HEK293 (cell line): ENCODE data around the gene C3orf20.

Experiments used
- BCL6B ChIP-seq: fragments of 450-650 bp; formaldehyde crosslinking; IDR thresholded peaks from 2 replicates; pipeline ENCODE4 v1.5.1; 2017; ENCODE audit warnings: missing biosample characterization, missing genetic modification characterization
- EGR2 ChIP-seq: fragments of 450-650 bp; formaldehyde crosslinking; IDR thresholded peaks from 2 replicates; pipeline ENCODE4 v1.5.1; 2016; ENCODE audit warnings: low read depth, missing biosample characterization, missing genetic modification characterization
- GLI2 ChIP-seq: fragments of 450-650 bp; formaldehyde crosslinking; IDR thresholded peaks from 2 replicates; pipeline ENCODE4; 2017; ENCODE audit warnings: missing biosample characterization, missing genetic modification characterization, low read depth, borderline replicate concordance
- GLIS1 ChIP-seq: fragments of 450-650 bp; formaldehyde crosslinking; IDR thresholded peaks from 2 replicates; pipeline ENCODE4 v1.5.1; 2016; ENCODE audit warnings: missing biosample characterization, missing genetic modification characterization
- GLIS2 ChIP-seq: fragments of 450-650 bp; formaldehyde crosslinking; IDR thresholded peaks from 2 replicates; pipeline ENCODE4 v1.5.1; 2016; ENCODE audit warnings: missing biosample characterization, missing genetic modification characterization
- KLF1 ChIP-seq: fragments of 450-650 bp; formaldehyde crosslinking; IDR thresholded peaks from 2 replicates; pipeline ENCODE4 v1.5.1; 2016; ENCODE audit warnings: missing biosample characterization, missing genetic modification characterization
- KLF7 ChIP-seq: fragments of 450-650 bp; formaldehyde crosslinking; IDR thresholded peaks from 2 replicates; pipeline ENCODE4 v1.5.1; 2016; ENCODE audit warnings: missing biosample characterization, missing genetic modification characterization, borderline replicate concordance
- MYNN ChIP-seq: fragments of 450-650 bp; formaldehyde crosslinking; IDR thresholded peaks from 2 replicates; pipeline ENCODE4 v1.5.1; 2016; ENCODE audit warnings: missing biosample characterization, missing genetic modification characterization, borderline replicate concordance
- RBAK ChIP-seq: fragments of 450-650 bp; formaldehyde crosslinking; IDR thresholded peaks from 2 replicates; pipeline ENCODE4 v1.5.1; 2016; ENCODE audit warnings: missing biosample characterization, missing genetic modification characterization
- WT1 ChIP-seq: fragments of 450-650 bp; formaldehyde crosslinking; IDR thresholded peaks from 2 replicates; pipeline ENCODE4 v1.5.1; 2016; ENCODE audit warnings: missing biosample characterization, missing genetic modification characterization
- ZBTB26 ChIP-seq: fragments of 450-650 bp; formaldehyde crosslinking; optimal IDR thresholded peaks from 2 replicates; pipeline ENCODE3; 2016; ENCODE audit warnings: missing biosample characterization, mild to moderate bottlenecking, missing genetic modification characterization
- ZNF10 ChIP-seq: fragments of 450-650 bp; formaldehyde crosslinking; IDR thresholded peaks from 2 replicates; pipeline ENCODE4 v1.5.1; 2017; ENCODE audit warnings: missing biosample characterization, missing genetic modification characterization
- ZNF19 ChIP-seq: fragments of 450-650 bp; formaldehyde crosslinking; IDR thresholded peaks from 2 replicates; pipeline ENCODE4; 2016; ENCODE audit warnings: missing biosample characterization, missing genetic modification characterization, low read depth
- ZNF23 ChIP-seq: fragments of 450-650 bp; formaldehyde crosslinking; IDR thresholded peaks from 2 replicates; pipeline ENCODE4 v1.5.1; 2016; ENCODE audit warnings: missing biosample characterization, missing genetic modification characterization, borderline replicate concordance
- ZNF292 ChIP-seq: fragments of 450-650 bp; formaldehyde crosslinking; IDR thresholded peaks from 2 replicates; pipeline ENCODE4 v1.5.1; 2016; ENCODE audit warnings: low read depth, missing biosample characterization, missing genetic modification characterization, borderline replicate concordance
- ZNF350 ChIP-seq: fragments of 450-650 bp; formaldehyde crosslinking; IDR thresholded peaks from 2 replicates; pipeline ENCODE4 v1.5.0; 2017; ENCODE audit warnings: missing biosample characterization, mild to moderate bottlenecking, missing genetic modification characterization
- ZNF366 ChIP-seq: fragments of 450-650 bp; formaldehyde crosslinking; conservative IDR thresholded peaks from 2 replicates; pipeline ENCODE4 v1.5.1; 2016; ENCODE audit warnings: missing biosample characterization, missing genetic modification characterization
- ZNF37A ChIP-seq: fragments of 450-650 bp; IDR thresholded peaks from 2 replicates; pipeline ENCODE4 v1.5.1; 2018; ENCODE audit warnings: missing biosample characterization, missing genetic modification characterization
- ZNF416 ChIP-seq: fragments of 450-650 bp; formaldehyde crosslinking; IDR thresholded peaks from 2 replicates; pipeline ENCODE4 v1.5.1; 2016; ENCODE audit warnings: missing biosample characterization, missing genetic modification characterization
- ZNF48 ChIP-seq: fragments of 450-650 bp; formaldehyde crosslinking; IDR thresholded peaks from 2 replicates; pipeline ENCODE4 v1.5.1; 2016; ENCODE audit warnings: missing biosample characterization, missing genetic modification characterization
- ZNF521 ChIP-seq: fragments of 450-650 bp; formaldehyde crosslinking; IDR thresholded peaks from 2 replicates; pipeline ENCODE4 v1.5.1; 2017; ENCODE audit warnings: missing biosample characterization, mild to moderate bottlenecking, missing genetic modification characterization
- ZNF623 ChIP-seq: fragments of 450-650 bp; formaldehyde crosslinking; IDR thresholded peaks from 2 replicates; pipeline ENCODE4 v1.5.1; 2016; ENCODE audit warnings: missing biosample characterization, missing genetic modification characterization
- ZNF626 ChIP-seq: fragments of 450-650 bp; sonication (Bioruptor Pico); formaldehyde crosslinking; IDR thresholded peaks from 2 replicates; pipeline ENCODE4 v1.5.1; 2018; ENCODE audit warnings: missing biosample characterization, missing genetic modification characterization, inconsistent platforms
- ZNF660 ChIP-seq: fragments of 450-650 bp; IDR thresholded peaks from 2 replicates; pipeline ENCODE4 v1.5.1; 2018; ENCODE audit warnings: missing biosample characterization, mild to moderate bottlenecking, missing genetic modification characterization
- ZNF76 ChIP-seq: fragments of 450-650 bp; formaldehyde crosslinking; IDR thresholded peaks from 2 replicates; pipeline ENCODE4; 2016; ENCODE audit warnings: low read depth, missing biosample characterization, missing genetic modification characterization, borderline replicate concordance
- ZNF792 ChIP-seq: fragments of 450-650 bp; formaldehyde crosslinking; IDR thresholded peaks from 2 replicates; pipeline ENCODE4 v1.5.1; 2016; ENCODE audit warnings: missing biosample characterization, missing genetic modification characterization
- ZSCAN23 ChIP-seq: fragments of 450-650 bp; formaldehyde crosslinking; IDR thresholded peaks from 2 replicates; pipeline ENCODE4 v1.5.1; 2016; ENCODE audit warnings: missing biosample characterization, missing genetic modification characterization
- ZSCAN30 ChIP-seq: fragments of 450-650 bp; IDR thresholded peaks from 2 replicates; pipeline ENCODE4 v1.5.1; 2018; ENCODE audit warnings: missing biosample characterization, mild to moderate bottlenecking, missing genetic modification characterization, moderate library complexity
- TF ChIP-seq, protein P1 (sequence below): fragments of 450-650 bp; formaldehyde crosslinking; IDR thresholded peaks from 2 replicates; pipeline ENCODE4 v1.5.1; 2017; ENCODE audit warnings: missing biosample characterization, missing genetic modification characterization
- TF ChIP-seq, protein P2 (sequence below): sonication (generic); formaldehyde crosslinking; IDR thresholded peaks from 2 replicates; pipeline ENCODE4 v1.8.1; 2022; ENCODE audit warnings: mild to moderate bottlenecking, moderate library complexity, missing genetic modification reagents
- TF ChIP-seq, protein P3 (sequence below): fragments of 450-650 bp; formaldehyde crosslinking; IDR thresholded peaks from 2 replicates; pipeline ENCODE4 v1.5.1; 2016; ENCODE audit warnings: missing biosample characterization, missing genetic modification characterization, low read depth
- TF ChIP-seq, protein P4 (sequence below): fragments of 450-650 bp; IDR thresholded peaks from 2 replicates; pipeline ENCODE4 v1.5.1; 2018; ENCODE audit warnings: missing biosample characterization, missing genetic modification characterization

The C3orf20 gene

GRCh38 chr3:14651440-14652251, 23.3 kb upstream of the C3orf20 start, which contains the start of gene CCDC174 (continued):
- TF ChIP-seq BCL6B (tag by site-specific recombination) = no peak
- TF ChIP-seq ZNF660 (tag by site-specific recombination) = peak; percentile 57; the same call in 1 of the 2 replicates
- TF ChIP-seq ZNF19 (tag by site-specific recombination) = no peak
- TF ChIP-seq GLI2 = no peak
- no peak for TF ChIP-seq WT1
- no peak for TF ChIP-seq ZNF416 (tag by site-specific recombination)
- TF ChIP-seq, protein P1, sequence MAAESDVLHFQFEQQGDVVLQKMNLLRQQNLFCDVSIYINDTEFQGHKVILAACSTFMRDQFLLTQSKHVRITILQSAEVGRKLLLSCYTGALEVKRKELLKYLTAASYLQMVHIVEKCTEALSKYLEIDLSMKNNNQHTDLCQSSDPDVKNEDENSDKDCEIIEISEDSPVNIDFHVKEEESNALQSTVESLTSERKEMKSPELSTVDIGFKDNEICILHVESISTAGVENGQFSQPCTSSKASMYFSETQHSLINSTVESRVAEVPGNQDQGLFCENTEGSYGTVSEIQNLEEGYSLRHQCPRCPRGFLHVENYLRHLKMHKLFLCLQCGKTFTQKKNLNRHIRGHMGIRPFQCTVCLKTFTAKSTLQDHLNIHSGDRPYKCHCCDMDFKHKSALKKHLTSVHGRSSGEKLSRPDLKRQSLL = peak; percentile 50; the same call in 1 of the 2 replicates
- TF ChIP-seq ZNF792 (tag by site-specific recombination) = no peak
- no peak for TF ChIP-seq ZNF23
- TF ChIP-seq ZNF76 (tag by site-specific recombination) = peak; percentile 98
- TF ChIP-seq ZNF10 = peak; percentile 55; the same call in 1 of the 2 replicates
- TF ChIP-seq, protein P2, sequence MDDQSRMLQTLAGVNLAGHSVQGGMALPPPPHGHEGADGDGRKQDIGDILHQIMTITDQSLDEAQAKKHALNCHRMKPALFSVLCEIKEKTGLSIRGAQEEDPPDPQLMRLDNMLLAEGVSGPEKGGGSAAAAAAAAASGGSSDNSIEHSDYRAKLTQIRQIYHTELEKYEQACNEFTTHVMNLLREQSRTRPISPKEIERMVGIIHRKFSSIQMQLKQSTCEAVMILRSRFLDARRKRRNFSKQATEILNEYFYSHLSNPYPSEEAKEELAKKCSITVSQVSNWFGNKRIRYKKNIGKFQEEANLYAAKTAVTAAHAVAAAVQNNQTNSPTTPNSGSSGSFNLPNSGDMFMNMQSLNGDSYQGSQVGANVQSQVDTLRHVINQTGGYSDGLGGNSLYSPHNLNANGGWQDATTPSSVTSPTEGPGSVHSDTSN (CRISPR knock-in tag) = peak; percentile 44; the same call in 1 of the 2 replicates
- TF ChIP-seq, protein P3, sequence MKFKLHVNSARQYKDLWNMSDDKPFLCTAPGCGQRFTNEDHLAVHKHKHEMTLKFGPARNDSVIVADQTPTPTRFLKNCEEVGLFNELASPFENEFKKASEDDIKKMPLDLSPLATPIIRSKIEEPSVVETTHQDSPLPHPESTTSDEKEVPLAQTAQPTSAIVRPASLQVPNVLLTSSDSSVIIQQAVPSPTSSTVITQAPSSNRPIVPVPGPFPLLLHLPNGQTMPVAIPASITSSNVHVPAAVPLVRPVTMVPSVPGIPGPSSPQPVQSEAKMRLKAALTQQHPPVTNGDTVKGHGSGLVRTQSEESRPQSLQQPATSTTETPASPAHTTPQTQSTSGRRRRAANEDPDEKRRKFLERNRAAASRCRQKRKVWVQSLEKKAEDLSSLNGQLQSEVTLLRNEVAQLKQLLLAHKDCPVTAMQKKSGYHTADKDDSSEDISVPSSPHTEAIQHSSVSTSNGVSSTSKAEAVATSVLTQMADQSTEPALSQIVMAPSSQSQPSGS (tag by site-specific recombination) = no peak
- TF ChIP-seq GLIS2 (tag by site-specific recombination) = no peak
- TF ChIP-seq ZSCAN23 = peak; percentile 49; the same call in 1 of the 2 replicates
- no peak for TF ChIP-seq ZNF292 (tag by site-specific recombination)
- TF ChIP-seq ZNF48 (tag by site-specific recombination) = no peak
- TF ChIP-seq ZNF521 (tag by site-specific recombination) = no peak
- TF ChIP-seq ZNF37A (tag by site-specific recombination) = no peak
- no peak for TF ChIP-seq ZNF350
- TF ChIP-seq MYNN (tag by site-specific recombination) = no peak
- no peak for TF ChIP-seq RBAK
- TF ChIP-seq KLF1 (tag by site-specific recombination) = peak; percentile 67
- no peak for TF ChIP-seq ZNF626
- TF ChIP-seq, protein P4, sequence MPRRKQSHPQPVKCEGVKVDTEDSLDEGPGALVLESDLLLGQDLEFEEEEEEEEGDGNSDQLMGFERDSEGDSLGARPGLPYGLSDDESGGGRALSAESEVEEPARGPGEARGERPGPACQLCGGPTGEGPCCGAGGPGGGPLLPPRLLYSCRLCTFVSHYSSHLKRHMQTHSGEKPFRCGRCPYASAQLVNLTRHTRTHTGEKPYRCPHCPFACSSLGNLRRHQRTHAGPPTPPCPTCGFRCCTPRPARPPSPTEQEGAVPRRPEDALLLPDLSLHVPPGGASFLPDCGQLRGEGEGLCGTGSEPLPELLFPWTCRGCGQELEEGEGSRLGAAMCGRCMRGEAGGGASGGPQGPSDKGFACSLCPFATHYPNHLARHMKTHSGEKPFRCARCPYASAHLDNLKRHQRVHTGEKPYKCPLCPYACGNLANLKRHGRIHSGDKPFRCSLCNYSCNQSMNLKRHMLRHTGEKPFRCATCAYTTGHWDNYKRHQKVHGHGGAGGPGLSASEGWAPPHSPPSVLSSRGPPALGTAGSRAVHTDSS (tag by site-specific recombination) = no peak
- no peak for TF ChIP-seq ZNF623 (tag by site-specific recombination)
- no peak; the same call in none of the 2 replicates for TF ChIP-seq ZNF366 (tag by site-specific recombination)
- TF ChIP-seq KLF7 (tag by site-specific recombination) = no peak; the same call in 1 of the 2 replicates
- peak; percentile 25 for TF ChIP-seq ZBTB26
- no peak for TF ChIP-seq GLIS1 (tag by site-specific recombination)
- peak; percentile 73 for TF ChIP-seq EGR2 (tag by site-specific recombination)
- TF ChIP-seq ZSCAN30 (tag by site-specific recombination) = no peak
